HEK293 (cell line): ENCODE results near the gene GPR153.

Experiments
- CTCF ChIA-PET: fragments of 350-600 bp; formaldehyde crosslinking; extraction: SDS; loops from one replicate; lab custom pipeline; 2021; ENCODE audit warnings: antibody characterized with exemption; lab: Yijun Ruan, JAX
- POLR2A ChIA-PET: fragments of 300-600 bp; formaldehyde crosslinking; extraction: SDS; loops from one replicate; lab custom pipeline; 2020; ENCODE audit warnings: antibody characterized with exemption, inconsistent platforms; lab: Yijun Ruan, JAX
- H3K27ac ChIP-seq: fragments of 200-500 bp; sonication (Bioruptor generic); 2 replicates; pipeline ENCODE4 v1.5.1; 2014; ENCODE audit warnings: low read depth, low read length, control low read depth, inconsistent platforms; ENCODE audit errors: extremely low read depth
- H3K36me3 ChIP-seq, 2 experiments: fragments of 200-500 bp in 1 of 2; sonication (Bioruptor generic) in 1 of 2; 1 replicate in 1 of 2; 2 replicates in 1 of 2; pipeline ENCODE4 v1.5.1; 2014 to 2017; ENCODE audit warnings: inconsistent platforms in 2 of 2, low read length in 2 of 2; ENCODE audit not compliant: control insufficient read depth in 2 of 2, insufficient read depth in 1 of 2
- H3K4me1 ChIP-seq: fragments of 200-500 bp; sonication (Bioruptor generic); 2 replicates; pipeline ENCODE4 v1.5.1; 2014; ENCODE audit warnings: mild to moderate bottlenecking, low read length, inconsistent platforms; ENCODE audit not compliant: control insufficient read depth, insufficient read depth
- H3K4me3 ChIP-seq: 2 replicates; pipeline ENCODE4 v1.5.1; 2011; ENCODE audit warnings: low read depth, mild to moderate bottlenecking, control low read depth, low read length, moderate library complexity
- H3K9me3 ChIP-seq: fragments of 200-500 bp; sonication (Bioruptor generic); 2 replicates; pipeline ENCODE4 v1.5.1; 2014; ENCODE audit warnings: low read depth, low read length, inconsistent platforms; ENCODE audit not compliant: control insufficient read depth, insufficient read depth
- BCL11A ChIP-seq: fragments of 450-650 bp; formaldehyde crosslinking; IDR thresholded peaks from 2 replicates; pipeline ENCODE4 v1.5.1; 2016; ENCODE audit warnings: low read depth, missing biosample characterization, missing genetic modification characterization
- GFI1B ChIP-seq: fragments of 450-650 bp; formaldehyde crosslinking; IDR thresholded peaks from 2 replicates; pipeline ENCODE4 v1.5.1; 2016; ENCODE audit warnings: missing biosample characterization, missing genetic modification characterization
- GLIS1 ChIP-seq: fragments of 450-650 bp; formaldehyde crosslinking; IDR thresholded peaks from 2 replicates; pipeline ENCODE4 v1.5.1; 2016; ENCODE audit warnings: missing biosample characterization, missing genetic modification characterization
- HOXA7 ChIP-seq: sonication (generic); formaldehyde crosslinking; IDR thresholded peaks from 2 replicates; pipeline ENCODE4 v1.8.1; 2022; ENCODE audit warnings: missing genetic modification reagents, borderline replicate concordance
- KLF1 ChIP-seq: fragments of 450-650 bp; formaldehyde crosslinking; IDR thresholded peaks from 2 replicates; pipeline ENCODE4 v1.5.1; 2016; ENCODE audit warnings: missing biosample characterization, missing genetic modification characterization
- PRDM1 ChIP-seq: fragments of 450-650 bp; formaldehyde crosslinking; IDR thresholded peaks from 2 replicates; pipeline ENCODE4; 2016; ENCODE audit warnings: missing biosample characterization, missing genetic modification characterization
- SCRT1 ChIP-seq: fragments of 450-650 bp; formaldehyde crosslinking; IDR thresholded peaks from 2 replicates; pipeline ENCODE4 v1.5.1; 2016; ENCODE audit warnings: missing biosample characterization, missing genetic modification characterization, borderline replicate concordance
- SETDB1 ChIP-seq: IDR thresholded peaks from one replicate; pipeline ENCODE4 v1.6.1; 2017; ENCODE audit warnings: mild to moderate bottlenecking, low read length, moderate library complexity, mixed read lengths; ENCODE audit not compliant: insufficient read length
- WT1 ChIP-seq: fragments of 450-650 bp; formaldehyde crosslinking; IDR thresholded peaks from 2 replicates; pipeline ENCODE4 v1.5.1; 2016; ENCODE audit warnings: missing biosample characterization, missing genetic modification characterization
- ZBTB1 ChIP-seq: fragments of 450-650 bp; formaldehyde crosslinking; IDR thresholded peaks from 2 replicates; pipeline ENCODE4 v1.5.1; 2016; ENCODE audit warnings: missing biosample characterization, missing genetic modification characterization
- ZEB2 ChIP-seq: fragments of 450-650 bp; formaldehyde crosslinking; IDR thresholded peaks from 2 replicates; pipeline ENCODE4 v1.5.1; 2016; ENCODE audit warnings: missing biosample characterization, missing genetic modification characterization
- ZNF10 ChIP-seq: fragments of 450-650 bp; formaldehyde crosslinking; IDR thresholded peaks from 2 replicates; pipeline ENCODE4 v1.5.1; 2017; ENCODE audit warnings: missing biosample characterization, missing genetic modification characterization
- ZNF16 ChIP-seq: fragments of 450-650 bp; formaldehyde crosslinking; IDR thresholded peaks from 2 replicates; pipeline ENCODE4 v1.5.1; 2016; ENCODE audit warnings: low read depth, missing biosample characterization, missing genetic modification characterization
- ZNF274 ChIP-seq, 2 experiments: fragments of 200-500 bp in 1 of 2; fragments of 450-650 bp in 1 of 2; sonication (Bioruptor generic) in 1 of 2; formaldehyde crosslinking in 1 of 2; IDR thresholded peaks; 2 replicates each; pipeline versions ENCODE4 v1.5.1 to v1.6.1; 2014 to 2016; ENCODE audit warnings: borderline replicate concordance in 1 of 2, inconsistent platforms in 1 of 2, low read length in 1 of 2, missing biosample characterization in 1 of 2, missing genetic modification characterization in 1 of 2
- ZNF302 ChIP-seq: fragments of 450-650 bp; formaldehyde crosslinking; IDR thresholded peaks from 2 replicates; pipeline ENCODE4 v1.5.1; 2016; ENCODE audit warnings: missing biosample characterization, missing genetic modification characterization, low read depth
- ZNF366 ChIP-seq: fragments of 450-650 bp; formaldehyde crosslinking; conservative IDR thresholded peaks from 2 replicates; pipeline ENCODE4 v1.5.1; 2016; ENCODE audit warnings: missing biosample characterization, missing genetic modification characterization
- ZNF391 ChIP-seq: fragments of 450-650 bp; formaldehyde crosslinking; IDR thresholded peaks from 2 replicates; pipeline ENCODE4 v1.5.1; 2016; ENCODE audit warnings: low read depth, missing biosample characterization, missing genetic modification characterization, borderline replicate concordance
- ZNF404 ChIP-seq: fragments of 450-650 bp; formaldehyde crosslinking; IDR thresholded peaks from 2 replicates; pipeline ENCODE4 v1.5.1; 2017; ENCODE audit warnings: missing biosample characterization, missing genetic modification characterization
- ZNF514 ChIP-seq: fragments of 450-650 bp; formaldehyde crosslinking; IDR thresholded peaks from 2 replicates; pipeline ENCODE4 v1.5.1; 2016; ENCODE audit warnings: missing biosample characterization, missing genetic modification characterization
- ZNF529 ChIP-seq: fragments of 450-650 bp; formaldehyde crosslinking; IDR thresholded peaks from 2 replicates; pipeline ENCODE4 v1.5.1; 2017; ENCODE audit warnings: missing genetic modification characterization, missing biosample characterization; ENCODE audit not compliant: insufficient replicate concordance
- ZNF530 ChIP-seq: fragments of 450-650 bp; formaldehyde crosslinking; IDR thresholded peaks from 2 replicates; pipeline ENCODE4 v1.5.1; 2016; ENCODE audit warnings: low read depth, missing biosample characterization, missing genetic modification characterization
- ZNF585B ChIP-seq: fragments of 450-650 bp; formaldehyde crosslinking; IDR thresholded peaks from 2 replicates; pipeline ENCODE4 v1.5.1; 2016; ENCODE audit warnings: missing biosample characterization, missing genetic modification characterization
- ZNF600 ChIP-seq: fragments of 450-650 bp; formaldehyde crosslinking; IDR thresholded peaks from 2 replicates; pipeline ENCODE4 v1.5.1; 2016; ENCODE audit warnings: missing biosample characterization, missing genetic modification characterization
- ZNF664 ChIP-seq: fragments of 450-650 bp; formaldehyde crosslinking; IDR thresholded peaks from 2 replicates; pipeline ENCODE4 v1.5.1; 2016; ENCODE audit warnings: missing biosample characterization, missing genetic modification characterization
- ZNF701 ChIP-seq: fragments of 450-650 bp; formaldehyde crosslinking; IDR thresholded peaks from 2 replicates; pipeline ENCODE4 v1.5.1; 2016; ENCODE audit warnings: missing biosample characterization, missing genetic modification characterization
- ZSCAN23 ChIP-seq: fragments of 450-650 bp; formaldehyde crosslinking; IDR thresholded peaks from 2 replicates; pipeline ENCODE4 v1.5.1; 2016; ENCODE audit warnings: missing biosample characterization, missing genetic modification characterization
- TF ChIP-seq, protein P1 (sequence below): fragments of 450-650 bp; formaldehyde crosslinking; IDR thresholded peaks from 2 replicates; pipeline ENCODE4 v1.5.1; 2016; ENCODE audit warnings: missing biosample characterization, missing genetic modification characterization, borderline replicate concordance

Gene GPR153

DNA sequence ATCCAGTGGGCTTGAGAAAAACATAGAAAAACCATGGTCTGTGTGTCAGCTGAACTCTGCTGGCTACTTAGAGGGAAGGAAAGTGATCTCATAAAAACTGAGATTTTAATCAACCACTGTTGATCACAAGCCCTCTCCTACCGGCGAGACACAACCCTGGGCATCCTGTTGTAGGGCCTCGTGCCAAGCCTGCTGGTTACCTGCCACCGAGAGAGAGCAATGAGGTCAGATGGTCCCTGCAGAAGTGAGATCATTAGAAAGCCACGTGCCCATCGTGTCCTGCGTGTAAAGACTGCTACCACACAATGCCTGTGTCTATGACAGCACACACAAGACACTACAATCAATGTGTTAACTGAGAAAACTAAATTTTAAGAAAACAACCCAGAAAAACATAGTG lies 41.7 kb upstream of the GPR153 start (continued):
- TF ChIP-seq, protein P1, sequence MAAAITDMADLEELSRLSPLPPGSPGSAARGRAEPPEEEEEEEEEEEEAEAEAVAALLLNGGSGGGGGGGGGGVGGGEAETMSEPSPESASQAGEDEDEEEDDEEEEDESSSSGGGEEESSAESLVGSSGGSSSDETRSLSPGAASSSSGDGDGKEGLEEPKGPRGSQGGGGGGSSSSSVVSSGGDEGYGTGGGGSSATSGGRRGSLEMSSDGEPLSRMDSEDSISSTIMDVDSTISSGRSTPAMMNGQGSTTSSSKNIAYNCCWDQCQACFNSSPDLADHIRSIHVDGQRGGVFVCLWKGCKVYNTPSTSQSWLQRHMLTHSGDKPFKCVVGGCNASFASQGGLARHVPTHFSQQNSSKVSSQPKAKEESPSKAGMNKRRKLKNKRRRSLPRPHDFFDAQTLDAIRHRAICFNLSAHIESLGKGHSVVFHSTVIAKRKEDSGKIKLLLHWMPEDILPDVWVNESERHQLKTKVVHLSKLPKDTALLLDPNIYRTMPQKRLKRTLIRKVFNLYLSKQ (tag by site-specific recombination), result no peak
- TF ChIP-seq ZNF529, result no peak
- TF ChIP-seq ZNF701 (tag by site-specific recombination), result no peak
- no peak for TF ChIP-seq ZNF514 (tag by site-specific recombination)
- TF ChIP-seq WT1 (tag by site-specific recombination), result no peak
- no peak for TF ChIP-seq GLIS1 (tag by site-specific recombination)
- TF ChIP-seq ZNF302 (tag by site-specific recombination), result no peak
- TF ChIP-seq GFI1B (tag by site-specific recombination), result no peak
- no peak for TF ChIP-seq HOXA7 (CRISPR knock-in tag)

DNA sequence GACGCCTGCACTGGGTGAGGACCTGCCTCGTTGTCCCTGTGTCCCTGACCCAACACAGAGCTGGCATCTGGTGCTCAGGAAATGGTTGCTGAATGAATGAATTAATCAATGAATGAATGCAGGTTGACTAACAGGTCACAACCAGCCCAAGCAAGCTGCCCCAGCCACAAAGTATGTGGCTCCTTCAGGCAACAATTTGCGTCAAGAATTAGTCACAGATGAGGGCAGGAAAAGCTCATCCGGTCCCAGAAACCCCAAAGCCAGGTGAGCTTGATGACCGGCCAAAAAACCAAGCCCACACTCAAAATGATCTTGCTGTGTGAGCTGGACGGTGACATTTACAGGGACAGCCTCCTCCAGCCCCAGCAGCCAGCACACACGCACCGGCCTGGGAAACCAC lies 40.6 kb upstream of the GPR153 start:
- peaks cover 0 to 55% of the 10 kb centered on the region in 2 experiments; a peak in 1 of 3 replicates for H3K36me3 ChIP-seq
- ChIA-PET POLR2A (no interaction called here), CTCF (interaction anchor here (0.6 to 0.9 kb wide), 2 partner anchors 10 to 52 kb away, joined by 3 read pairs; no protein-coding TSS in a partner anchor)

DNA sequence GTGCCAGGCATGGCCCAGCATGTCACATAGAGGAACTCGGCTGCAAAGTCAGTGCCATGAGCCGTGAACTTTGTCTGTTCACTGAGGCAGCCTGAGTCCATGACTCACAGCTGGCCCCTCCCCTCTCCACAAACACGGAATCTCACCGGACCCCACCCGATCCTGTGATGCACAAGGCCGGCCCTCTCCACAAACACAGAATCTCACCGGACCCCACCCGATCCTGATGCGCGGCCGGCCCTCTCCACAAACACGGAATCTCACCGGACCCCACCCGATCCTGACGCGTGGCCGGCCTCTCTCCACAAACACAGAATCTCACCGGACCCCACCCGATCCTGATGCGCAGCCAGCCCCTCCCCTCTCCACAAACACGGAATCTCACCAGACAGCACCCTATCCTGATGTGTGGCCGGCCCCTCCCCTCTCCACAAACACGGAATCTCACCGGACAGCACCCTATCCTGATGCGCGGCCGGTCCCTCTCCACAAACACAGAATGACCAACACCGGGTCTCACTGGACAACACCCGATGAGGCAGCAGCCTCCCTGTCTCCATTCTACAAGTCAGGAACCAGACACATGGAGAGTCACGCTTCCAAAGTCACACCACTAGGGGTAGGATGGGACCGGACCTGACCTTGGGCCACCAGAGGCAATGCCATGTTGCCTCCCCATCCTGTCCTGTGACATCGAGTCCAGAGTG lies 39.6 kb upstream of the GPR153 start:
- Histone ChIP-seq H3K27ac (no peak overlapping the region), H3K4me3 (no peak overlapping the region)
- CTCF ChIA-PET, result interaction anchor here (0.7 kb wide), 1 partner anchor 42 kb away, joined by 4 read pairs; no protein-coding TSS in a partner anchor

More for the DNA sequence above, 40.6 kb upstream of the GPR153 start:
- TF ChIP-seq ZBTB1 (tag by site-specific recombination) (no peak), ZNF274 (IDR thresholded peaks at IDR 0.05; ENCODE audit: low read length) (no peak), ZNF274 (tag by site-specific recombination; IDR thresholded peaks at IDR 0.05; ENCODE audit: borderline replicate concordance) (no peak), SCRT1 (tag by site-specific recombination) (no peak), ZEB2 (tag by site-specific recombination) (no peak), SETDB1 (no peak), ZNF366 (tag by site-specific recombination) (no peak), ZNF600 (tag by site-specific recombination) (no peak), ZNF10 (tag by site-specific recombination) (no peak), ZNF391 (no peak), ZNF664 (tag by site-specific recombination) (no peak), ZNF585B (no peak), ZNF16 (tag by site-specific recombination) (no peak), ZNF404 (tag by site-specific recombination) (no peak), BCL11A (no peak), ZNF530 (tag by site-specific recombination) (no peak), ZSCAN23 (no peak), GFI1B (tag by site-specific recombination) (no peak), PRDM1 (tag by site-specific recombination) (no peak)
- Histone ChIP-seq H3K4me1 (no peaks in the 10 kb centered on the region), H3K9me3 (no peaks in the 10 kb centered on the region), H3K4me3 (no peak overlapping the region), H3K27ac (no peak overlapping the region)

More for the DNA sequence above, 39.6 kb upstream of the GPR153 start:
- H3K4me1 ChIP-seq, result no peaks in the 10 kb centered on the region
- no peak for TF ChIP-seq ZNF664 (tag by site-specific recombination)
- 0 out of 2 replicates have a peak, but pooled peaks have one; percentile 15 for TF ChIP-seq KLF1
- TF ChIP-seq, all 188 proteins: peak for 1
- H3K9me3 ChIP-seq, result no peaks in the 10 kb centered on the region
- peaks cover 0 to 55% of the 10 kb centered on the region in 2 experiments; a peak in 1 of 3 replicates for H3K36me3 ChIP-seq
- POLR2A ChIA-PET, result no interaction called here
